Natural killer cell (primary cell): ENCODE data around the gene PEX11A. TPM values are rescaled to one million over a fixed set of nuclear protein-coding genes. Genes with fewer than 3 reads are reported as not detected.

Source experiments
- ATAC-seq, 3 donors: fragments of 150-1000 bp in 2 of 3; fragments of 200-7000 bp in 1 of 3; cut with Tn5 transposase; 1 replicate in 1 of 3; 2 replicates in 2 of 3; pipeline ENCODE4 v1.10.0; 2021; ENCODE audit warnings: mild to moderate bottlenecking in 2 of 3, moderate library complexity in 2 of 3
- DNase-seq, 2 donors: peaks; one replicate each; pipeline versions ENCODE4 v3.0.0 to v3.0.0-alpha.2; 2013 to 2021; ENCODE audit warnings: mixed read lengths in 1 of 2
- H3K27ac ChIP-seq: one replicate; pipeline ENCODE4 v1.5.1; 2013; ENCODE audit warnings: mild to moderate bottlenecking, low read length
- H3K27me3 ChIP-seq: one replicate; pipeline ENCODE4 v1.6.1; 2013; ENCODE audit warnings: low read length; ENCODE audit not compliant: control insufficient read depth, insufficient read depth
- H3K36me3 ChIP-seq: one replicate; pipeline ENCODE4 v1.6.1; 2013; ENCODE audit warnings: low read length; ENCODE audit not compliant: control insufficient read depth, insufficient read depth
- H3K4me1 ChIP-seq: one replicate; pipeline ENCODE4 v1.6.1; 2013; ENCODE audit warnings: low read length; ENCODE audit not compliant: control insufficient read depth, insufficient read depth
- H3K4me3 ChIP-seq: one replicate; pipeline ENCODE4 v1.5.1; 2013; ENCODE audit warnings: low read length
- H3K9me3 ChIP-seq: one replicate; pipeline ENCODE4 v1.6.1; 2013; ENCODE audit warnings: low read length; ENCODE audit not compliant: control insufficient read depth, insufficient read depth
- H3K27ac Mint-ChIP-seq, 2 donors: one replicate each; pipeline ENCODE4 v1.8.0; 2022; ENCODE audit warnings: mild to moderate bottlenecking in 2 of 2, mixed read lengths in 2 of 2, moderate library complexity in 1 of 2
- H3K27me3 Mint-ChIP-seq, 2 donors: one replicate each; pipeline ENCODE4 v1.8.0; 2022; ENCODE audit warnings: low read depth in 2 of 2, mixed read lengths in 2 of 2
- H3K36me3 Mint-ChIP-seq: one replicate; pipeline ENCODE4 v1.8.0; 2022; ENCODE audit warnings: mixed read lengths
- H3K4me1 Mint-ChIP-seq, 2 donors: one replicate each; pipeline ENCODE4 v1.8.0; 2022; ENCODE audit warnings: mixed read lengths in 2 of 2
- H3K4me3 Mint-ChIP-seq: one replicate; pipeline ENCODE4 v1.8.0; 2022; ENCODE audit warnings: mild to moderate bottlenecking, moderate library complexity, mixed read lengths
- H3K9me3 Mint-ChIP-seq, 2 donors: one replicate each; pipeline ENCODE4 v1.8.0; 2022; ENCODE audit warnings: mixed read lengths in 2 of 2
- WGBS: methylation state at CpG from one replicate; pipeline ENCODE4 v1.1.7; 2013; ENCODE audit warnings: missing lambda C conversion rate; ENCODE audit not compliant: insufficient coverage; 5-methylcytosine and 5-hydroxymethylcytosine counted together
- intact Hi-C: fragments of 100-400 bp; cut with micrococcal nuclease; formaldehyde crosslinking; loops from one replicate; pipeline ENCODE4 v1.14.2; 2022
- total RNA-seq, 4 donors: library from RNA; stranded (reverse); fragments of 120-200 nt in 1 of 4; gene quantifications; one replicate each; pipeline versions ENCODE4 v1.2.3 to v1.2.4, GENCODE V29; 2013 to 2022
- TF ChIP-seq, protein P1 (sequence below): fragments of 200-600 bp; IDR thresholded peaks from one replicate; pipeline ENCODE4 v1.8.0; 2022; ENCODE audit warnings: antibody characterized with exemption

The PEX11A gene
- total RNA-seq, 3 donors from 2014 or later (not counting 1 experiment from before 2014, with no cell fraction given): 2.0 to 3.1 (median 3.1) TPM

DNA sequence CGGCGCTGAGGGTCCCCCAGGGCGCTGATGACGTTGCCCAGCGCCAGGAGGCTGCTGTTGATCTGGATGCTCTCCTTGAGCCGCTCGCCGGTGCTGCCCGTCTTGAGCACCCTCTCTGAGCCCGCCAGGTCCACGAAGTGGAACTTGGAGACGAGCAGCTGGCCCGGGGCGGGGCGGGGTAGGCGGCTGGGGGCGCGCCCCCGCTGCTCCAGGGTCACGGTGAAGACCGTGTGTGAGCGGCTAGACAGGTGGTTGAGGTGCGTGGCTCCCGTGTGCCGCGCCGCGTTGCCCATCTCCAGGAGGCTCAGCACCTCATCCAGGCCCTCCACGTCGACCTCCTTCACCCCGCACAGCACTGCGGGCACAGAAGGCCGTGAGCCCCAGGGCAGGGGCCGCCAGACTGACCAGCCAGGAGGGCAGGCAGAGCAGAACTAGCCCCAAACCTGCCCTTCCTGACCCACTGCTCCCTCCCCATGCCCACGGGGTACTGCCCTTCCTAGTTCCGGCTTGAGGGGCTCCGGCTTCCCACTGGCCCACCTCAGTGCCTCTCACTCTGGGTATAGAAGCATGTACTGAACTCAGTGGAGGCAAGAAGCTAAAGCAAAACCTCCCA is 41.4 kb downstream of the PEX11A start:
- H3K27me3 ChIP-seq: no peaks in the 10 kb centered on the region
- peaks cover 5% of the 10 kb centered on the region for H3K4me1 ChIP-seq
- H3K36me3 ChIP-seq: no peaks in the 10 kb centered on the region
- 97% methylated on average over 37 of the region's 37 CpGs for WGBS
- DNase-seq (no peak), ATAC-seq (no peak)
- intact Hi-C loops: no loop called here
- peaks cover 0 to 5% of the 10 kb centered on the region in 2 donors for H3K4me1 Mint-ChIP-seq
- H3K27ac ChIP-seq: no peak overlapping the region
- no peak overlapping the region for H3K27ac Mint-ChIP-seq
- H3K36me3 Mint-ChIP-seq: no peaks in the 10 kb centered on the region
- TF ChIP-seq, protein P1, sequence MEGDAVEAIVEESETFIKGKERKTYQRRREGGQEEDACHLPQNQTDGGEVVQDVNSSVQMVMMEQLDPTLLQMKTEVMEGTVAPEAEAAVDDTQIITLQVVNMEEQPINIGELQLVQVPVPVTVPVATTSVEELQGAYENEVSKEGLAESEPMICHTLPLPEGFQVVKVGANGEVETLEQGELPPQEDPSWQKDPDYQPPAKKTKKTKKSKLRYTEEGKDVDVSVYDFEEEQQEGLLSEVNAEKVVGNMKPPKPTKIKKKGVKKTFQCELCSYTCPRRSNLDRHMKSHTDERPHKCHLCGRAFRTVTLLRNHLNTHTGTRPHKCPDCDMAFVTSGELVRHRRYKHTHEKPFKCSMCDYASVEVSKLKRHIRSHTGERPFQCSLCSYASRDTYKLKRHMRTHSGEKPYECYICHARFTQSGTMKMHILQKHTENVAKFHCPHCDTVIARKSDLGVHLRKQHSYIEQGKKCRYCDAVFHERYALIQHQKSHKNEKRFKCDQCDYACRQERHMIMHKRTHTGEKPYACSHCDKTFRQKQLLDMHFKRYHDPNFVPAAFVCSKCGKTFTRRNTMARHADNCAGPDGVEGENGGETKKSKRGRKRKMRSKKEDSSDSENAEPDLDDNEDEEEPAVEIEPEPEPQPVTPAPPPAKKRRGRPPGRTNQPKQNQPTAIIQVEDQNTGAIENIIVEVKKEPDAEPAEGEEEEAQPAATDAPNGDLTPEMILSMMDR: no peak
- no peaks in the 10 kb centered on the region for H3K9me3 ChIP-seq
- no peaks in the 10 kb centered on the region for H3K9me3 Mint-ChIP-seq
- no peak overlapping the region for H3K4me3 Mint-ChIP-seq
- peaks cover 0 to 10% of the 10 kb centered on the region in 2 donors for H3K27me3 Mint-ChIP-seq
- H3K4me3 ChIP-seq: no peak overlapping the region

- Mint-ChIP-seq H3K27me3 (peaks cover 0 to 7% of the 10 kb centered on the region in 2 donors), H3K4me3 (no peak overlapping the region), H3K9me3 (no peaks in the 10 kb centered on the region), H3K27ac (no peak overlapping the region), H3K36me3 (no peaks in the 10 kb centered on the region), H3K4me1 (peaks cover 0 to 5% of the 10 kb centered on the region in 2 donors)
- no peaks in the 10 kb centered on the region for H3K36me3 ChIP-seq
- no peak overlapping the region for H3K27ac ChIP-seq
- TF ChIP-seq, protein P1: no peak
- H3K4me1 ChIP-seq: peaks cover 5% of the 10 kb centered on the region
- no peaks in the 10 kb centered on the region for H3K27me3 ChIP-seq
- WGBS: 95% methylated on average over 102 of the region's 102 CpGs
- DNase-seq: no peak
- no peak for ATAC-seq
- intact Hi-C loops: no loop called here
- no peaks in the 10 kb centered on the region for H3K9me3 ChIP-seq
- H3K4me3 ChIP-seq: no peak overlapping the region
These were observed 42.2 kb downstream of the PEX11A start for GRCh38 chr15:89648106-89649012.

- peaks cover 0 to 5% of the 10 kb centered on the region in 2 donors for H3K4me1 Mint-ChIP-seq
- H3K9me3 Mint-ChIP-seq: no peaks in the 10 kb centered on the region
- H3K4me3 Mint-ChIP-seq: no peak overlapping the region
- peak; percentile 63 to 84 (median 70) for ATAC-seq
- no peaks in the 10 kb centered on the region for H3K9me3 ChIP-seq
- DNase-seq: peak; percentile 64 to 68
- H3K36me3 ChIP-seq: no peaks in the 10 kb centered on the region
- H3K36me3 Mint-ChIP-seq: no peaks in the 10 kb centered on the region
- H3K4me3 ChIP-seq: no peak overlapping the region
- H3K27ac ChIP-seq: no peak overlapping the region
- H3K4me1 ChIP-seq: peaks cover 5% of the 10 kb centered on the region
- H3K27ac Mint-ChIP-seq: no peak overlapping the region
- no peaks in the 10 kb centered on the region for H3K27me3 ChIP-seq
- TF ChIP-seq, protein P1: peak; percentile 64
- 65% methylated on average over 25 of the region's 25 CpGs for WGBS
- intact Hi-C loops: no loop called here
- H3K27me3 Mint-ChIP-seq: peaks cover 0 to 3% of the 10 kb centered on the region in 2 donors
These were observed 43.2 kb downstream of the PEX11A start for GRCh38 chr15:89647191-89647851.
